ENCODE results near the gene FRMD8.

GRCh38 chr11:65420979-65421793, 34.7 kb downstream of the FRMD8 start:
- TF ChIP-seq CTCF (optimal IDR thresholded peaks at IDR 0.05 in 1 of 3, IDR thresholded peaks at IDR 0.05 in 1 of 3, conservative IDR thresholded peaks at IDR 0.05 in 1 of 3; ENCODE audit: extremely low read depth in 1 of 3, insufficient read depth in 2 of 3, low read length in 3 of 3): no peak
- no peak for TF ChIP-seq EZH2 (IDR thresholded peaks at IDR 0.05; ENCODE audit: low read length)
